ENCODE measurements around the gene EEF1E1. TPM values are rescaled to one million over a fixed set of nuclear protein-coding genes. Genes with fewer than 3 reads are reported as not detected.

The EEF1E1 gene
- total RNA-seq, 1 donor from 2014 or later: 7.8 TPM

GRCh38 chr6:8114956-8115355 lies 12.6 kb upstream of the EEF1E1 start:
- no peaks in the 10 kb centered on the region for H3K27me3 ChIP-seq (ENCODE audit: control insufficient read depth in 3 of 3, insufficient read depth in 3 of 3, low read length in 3 of 3)
- H3K27ac ChIP-seq (ENCODE audit: low read depth, low read length): no peak overlapping the region
- no peaks in the 10 kb centered on the region for H3K36me3 ChIP-seq (ENCODE audit: control insufficient read depth in 3 of 3, insufficient read depth in 3 of 3, low read length in 3 of 3)
- no peaks in the 10 kb centered on the region for H3K4me1 ChIP-seq (ENCODE audit: control insufficient read depth in 3 of 3, insufficient read depth in 3 of 3, low read length in 3 of 3)
- no peak overlapping the region for H3K4me3 ChIP-seq (ENCODE audit: low read length in 3 of 3)
- H3K9me3 ChIP-seq (ENCODE audit: control insufficient read depth in 3 of 3, low read length in 3 of 3): peaks cover 0 to 2% (median 0%) of the 10 kb centered on the region in 3 donors
- no peak overlapping the region for H3K9ac ChIP-seq (ENCODE audit: low read depth in 1 of 3, low read length in 3 of 3)

DNA sequence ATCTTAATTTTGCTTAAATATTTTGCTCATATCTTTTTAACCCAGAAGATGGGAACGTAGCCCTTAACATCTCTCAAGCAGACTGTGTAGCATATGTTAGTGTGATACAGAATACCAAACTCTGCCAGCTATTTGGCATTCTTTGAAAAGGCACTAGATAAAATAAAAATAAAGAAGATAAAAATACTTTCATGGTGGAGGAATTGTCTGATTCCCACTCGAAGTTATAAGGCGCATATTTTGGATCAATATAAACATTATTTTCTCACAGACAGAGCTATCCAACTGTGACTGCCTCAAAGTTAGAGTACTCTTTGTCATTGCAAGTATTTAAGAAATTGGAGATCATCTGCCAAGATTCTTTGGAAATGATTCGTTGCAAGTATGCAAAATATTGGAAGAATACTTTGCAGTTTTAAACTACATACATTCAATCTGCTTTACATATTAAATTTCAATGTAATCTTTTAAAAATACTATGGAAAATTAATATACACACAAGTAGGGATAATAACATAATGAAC lies 10.8 kb upstream of the EEF1E1 start:
- no peak overlapping the region for H3K4me3 ChIP-seq (ENCODE audit: low read length in 3 of 3)

DNA sequence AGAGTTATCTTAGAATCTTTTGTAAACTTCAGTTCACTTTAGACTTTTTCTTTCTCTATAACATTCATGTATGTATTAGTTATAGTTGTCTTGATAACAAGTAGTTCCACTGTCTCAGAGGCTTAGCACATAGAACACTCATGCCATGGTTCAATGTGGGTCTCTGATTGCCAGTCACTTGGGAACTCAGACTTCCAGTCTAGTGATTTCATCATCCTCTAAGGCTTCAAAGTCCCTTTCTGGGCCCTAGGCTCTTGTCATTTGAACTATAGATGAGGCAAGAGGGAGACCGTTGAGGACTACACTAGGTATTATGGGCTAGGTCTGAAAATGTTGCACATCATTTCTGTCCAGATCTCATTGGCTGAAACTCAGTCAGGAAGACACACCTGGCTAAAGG lies 8.4 kb upstream of the EEF1E1 start:
- H3K36me3 ChIP-seq (ENCODE audit: control insufficient read depth in 3 of 3, insufficient read depth in 3 of 3, low read length in 3 of 3): no peaks in the 10 kb centered on the region
- H3K9ac ChIP-seq (ENCODE audit: low read depth in 1 of 3, low read length in 3 of 3): no peak overlapping the region
- H3K27me3 ChIP-seq (ENCODE audit: control insufficient read depth in 3 of 3, insufficient read depth in 3 of 3, low read length in 3 of 3): peaks cover 0 to 8% (median 2%) of the 10 kb centered on the region in 3 donors
- H3K9me3 ChIP-seq (ENCODE audit: control insufficient read depth in 3 of 3, low read length in 3 of 3): peaks cover 0 to 2% (median 0%) of the 10 kb centered on the region in 3 donors
- no peaks in the 10 kb centered on the region for H3K4me1 ChIP-seq (ENCODE audit: control insufficient read depth in 3 of 3, insufficient read depth in 3 of 3, low read length in 3 of 3)
- no peak overlapping the region for H3K4me3 ChIP-seq (ENCODE audit: low read length in 3 of 3)
- H3K27ac ChIP-seq (ENCODE audit: low read depth, low read length): no peak overlapping the region

More for the DNA sequence above, 10.8 kb upstream of the EEF1E1 start:
- Histone ChIP-seq H3K4me1 (ENCODE audit: control insufficient read depth in 3 of 3, insufficient read depth in 3 of 3, low read length in 3 of 3) (no peaks in the 10 kb centered on the region), H3K36me3 (ENCODE audit: control insufficient read depth in 3 of 3, insufficient read depth in 3 of 3, low read length in 3 of 3) (no peaks in the 10 kb centered on the region), H3K27me3 (ENCODE audit: control insufficient read depth in 3 of 3, insufficient read depth in 3 of 3, low read length in 3 of 3) (peaks cover 0 to 6% (median 0%) of the 10 kb centered on the region in 3 donors), H3K27ac (ENCODE audit: low read depth, low read length) (no peak overlapping the region), H3K9ac (ENCODE audit: low read depth in 1 of 3, low read length in 3 of 3) (no peak overlapping the region), H3K9me3 (ENCODE audit: control insufficient read depth in 3 of 3, low read length in 3 of 3) (peaks cover 0 to 2% (median 0%) of the 10 kb centered on the region in 3 donors)

DNA sequence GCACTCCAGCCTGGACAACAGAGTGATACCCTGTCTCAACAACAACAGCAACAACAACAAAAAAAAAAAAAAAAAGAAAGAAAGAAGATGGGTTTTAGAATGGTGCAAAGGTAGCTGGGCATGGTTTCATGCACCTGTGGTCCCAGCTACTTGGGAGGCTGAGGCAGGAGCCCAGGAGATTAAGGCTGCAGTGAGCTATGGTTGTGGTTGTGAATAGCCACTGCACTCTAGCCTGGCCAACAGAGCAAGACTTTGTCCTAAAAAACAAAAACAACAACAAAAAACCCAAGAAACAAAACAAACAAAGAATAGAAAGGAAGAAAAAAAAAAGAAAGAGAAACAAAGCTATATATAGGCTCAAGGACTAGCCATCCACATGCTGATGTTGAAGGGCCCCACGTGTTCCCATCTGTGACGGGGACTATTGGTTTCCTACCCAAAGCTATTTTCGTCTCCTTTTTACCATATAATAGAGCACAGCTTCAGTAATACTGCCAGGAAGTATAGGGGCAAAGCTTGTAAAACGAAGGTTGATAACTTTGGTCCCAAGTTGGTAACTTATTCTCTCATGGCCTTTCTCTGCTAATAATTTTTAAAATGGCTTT lies 7.9 kb upstream of the EEF1E1 start:
- Histone ChIP-seq H3K4me1 (ENCODE audit: control insufficient read depth in 3 of 3, insufficient read depth in 3 of 3, low read length in 3 of 3) (no peaks in the 10 kb centered on the region), H3K27me3 (ENCODE audit: control insufficient read depth in 3 of 3, insufficient read depth in 3 of 3, low read length in 3 of 3) (peaks cover 0 to 8% (median 2%) of the 10 kb centered on the region in 3 donors)

DNA sequence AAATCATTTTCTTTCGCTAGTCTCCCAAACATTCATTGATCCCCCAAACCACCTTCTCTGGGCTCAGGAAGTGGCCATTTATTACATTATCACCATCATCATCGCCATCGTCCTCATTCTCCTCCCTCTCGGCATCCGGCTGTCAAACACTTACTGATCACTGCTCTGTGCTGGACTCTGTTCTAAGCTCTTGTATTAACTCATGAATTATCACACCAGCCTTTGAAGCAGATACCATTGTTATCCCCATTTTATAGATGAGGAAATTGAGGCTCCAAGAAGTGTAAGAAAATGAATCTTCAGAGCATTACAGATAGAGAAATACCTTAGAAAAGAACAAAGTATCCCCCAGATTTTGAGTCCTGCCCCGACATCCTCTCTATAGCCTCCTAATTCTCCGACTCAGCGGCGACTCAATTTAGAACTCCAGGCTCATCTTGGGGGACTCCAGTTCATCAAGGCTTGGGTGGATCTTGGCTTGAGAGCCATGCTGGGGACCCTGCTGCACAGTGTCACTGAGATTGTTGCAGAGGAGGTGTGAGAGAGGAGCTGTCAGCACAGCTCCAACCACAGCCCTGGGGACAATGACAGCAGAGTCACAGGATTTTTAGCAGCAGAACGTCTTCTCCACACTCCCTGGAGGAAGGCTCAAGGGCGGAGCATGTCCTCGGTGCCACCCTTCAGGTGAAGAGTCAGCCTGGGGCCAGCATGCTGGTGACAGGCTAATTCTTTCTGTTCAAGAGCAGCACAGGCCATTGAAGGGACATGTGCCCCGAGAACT lies 6.6 kb upstream of the EEF1E1 start:
- no peaks in the 10 kb centered on the region for H3K9me3 ChIP-seq (ENCODE audit: control insufficient read depth in 3 of 3, low read length in 3 of 3)
- H3K36me3 ChIP-seq (ENCODE audit: control insufficient read depth in 3 of 3, insufficient read depth in 3 of 3, low read length in 3 of 3): no peaks in the 10 kb centered on the region
- no peak overlapping the region for H3K4me3 ChIP-seq (ENCODE audit: low read length in 3 of 3)
- no peak overlapping the region for H3K9ac ChIP-seq (ENCODE audit: low read depth in 1 of 3, low read length in 3 of 3)
- H3K4me1 ChIP-seq (ENCODE audit: control insufficient read depth in 3 of 3, insufficient read depth in 3 of 3, low read length in 3 of 3): no peaks in the 10 kb centered on the region
- no peak overlapping the region for H3K27ac ChIP-seq (ENCODE audit: low read depth, low read length)
- H3K27me3 ChIP-seq (ENCODE audit: control insufficient read depth in 3 of 3, insufficient read depth in 3 of 3, low read length in 3 of 3): peaks cover 0 to 8% (median 2%) of the 10 kb centered on the region in 3 donors

More for the DNA sequence above, 7.9 kb upstream of the EEF1E1 start:
- Histone ChIP-seq H3K27ac (ENCODE audit: low read depth, low read length) (no peak overlapping the region), H3K36me3 (ENCODE audit: control insufficient read depth in 3 of 3, insufficient read depth in 3 of 3, low read length in 3 of 3) (no peaks in the 10 kb centered on the region), H3K9me3 (ENCODE audit: control insufficient read depth in 3 of 3, low read length in 3 of 3) (no peaks in the 10 kb centered on the region), H3K4me3 (ENCODE audit: low read length in 3 of 3) (no peak overlapping the region), H3K9ac (ENCODE audit: low read depth in 1 of 3, low read length in 3 of 3) (no peak overlapping the region)

DNA sequence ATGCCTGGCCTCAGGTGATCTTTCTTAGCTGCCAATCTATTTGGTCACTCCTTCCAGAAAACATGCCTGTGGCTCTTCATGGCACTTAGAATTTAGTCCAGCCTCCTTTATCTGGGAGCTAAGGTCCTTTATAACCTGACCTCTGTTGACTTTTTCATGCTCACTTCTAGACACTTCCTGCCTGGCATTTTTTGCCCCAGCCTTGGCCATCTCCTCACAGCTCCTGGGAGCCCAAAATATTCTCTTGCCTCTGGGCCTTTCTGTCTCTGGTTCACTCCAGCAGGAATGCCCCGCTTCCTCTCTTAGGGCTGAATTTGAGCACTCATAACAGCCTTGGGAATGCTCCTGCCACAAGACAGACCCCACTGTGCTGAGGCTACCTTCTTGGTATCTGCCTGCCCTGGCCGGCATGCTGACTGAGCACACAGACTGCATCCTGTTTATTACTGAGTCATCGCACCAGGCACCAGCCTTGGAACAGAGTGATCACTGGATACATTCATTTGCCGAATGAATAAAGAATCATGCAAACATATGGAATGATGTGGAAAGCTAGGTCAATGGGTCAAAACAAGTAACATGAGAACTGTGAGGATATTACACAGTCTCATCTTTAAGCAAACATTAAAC lies 5.8 kb upstream of the EEF1E1 start:
- H3K27ac ChIP-seq (ENCODE audit: low read depth, low read length): no peak overlapping the region
- peaks cover 0 to 8% (median 2%) of the 10 kb centered on the region in 3 donors for H3K27me3 ChIP-seq (ENCODE audit: control insufficient read depth in 3 of 3, insufficient read depth in 3 of 3, low read length in 3 of 3)
- no peaks in the 10 kb centered on the region for H3K4me1 ChIP-seq (ENCODE audit: control insufficient read depth in 3 of 3, insufficient read depth in 3 of 3, low read length in 3 of 3)
- no peaks in the 10 kb centered on the region for H3K9me3 ChIP-seq (ENCODE audit: control insufficient read depth in 3 of 3, low read length in 3 of 3)
- no peaks in the 10 kb centered on the region for H3K36me3 ChIP-seq (ENCODE audit: control insufficient read depth in 3 of 3, insufficient read depth in 3 of 3, low read length in 3 of 3)
- no peak overlapping the region for H3K9ac ChIP-seq (ENCODE audit: low read depth in 1 of 3, low read length in 3 of 3)
- H3K4me3 ChIP-seq (ENCODE audit: low read length in 3 of 3): no peak overlapping the region

- H3K9ac ChIP-seq (ENCODE audit: low read depth in 1 of 3, low read length in 3 of 3): no peak overlapping the region
- H3K27me3 ChIP-seq (ENCODE audit: control insufficient read depth in 3 of 3, insufficient read depth in 3 of 3, low read length in 3 of 3): peaks cover 0 to 8% (median 2%) of the 10 kb centered on the region in 3 donors
- peaks cover 7 to 8% (median 7%) of the 10 kb centered on the region in 3 donors for H3K4me1 ChIP-seq (ENCODE audit: control insufficient read depth in 3 of 3, insufficient read depth in 3 of 3, low read length in 3 of 3)
- H3K27ac ChIP-seq (ENCODE audit: low read depth, low read length): no peak overlapping the region
- no peak overlapping the region for H3K4me3 ChIP-seq (ENCODE audit: low read length in 3 of 3)
- no peaks in the 10 kb centered on the region for H3K36me3 ChIP-seq (ENCODE audit: control insufficient read depth in 3 of 3, insufficient read depth in 3 of 3, low read length in 3 of 3)
- H3K9me3 ChIP-seq (ENCODE audit: control insufficient read depth in 3 of 3, low read length in 3 of 3): no peaks in the 10 kb centered on the region
Observed at GRCh38 chr6:8105791-8106190, 3.4 kb upstream of the EEF1E1 start.

- no peaks in the 10 kb centered on the region for H3K9me3 ChIP-seq (ENCODE audit: control insufficient read depth in 3 of 3, low read length in 3 of 3)
- no peak overlapping the region for H3K4me3 ChIP-seq (ENCODE audit: low read length in 3 of 3)
- no peaks in the 10 kb centered on the region for H3K36me3 ChIP-seq (ENCODE audit: control insufficient read depth in 3 of 3, insufficient read depth in 3 of 3, low read length in 3 of 3)
- peaks cover 0 to 4% (median 2%) of the 10 kb centered on the region in 3 donors for H3K27me3 ChIP-seq (ENCODE audit: control insufficient read depth in 3 of 3, insufficient read depth in 3 of 3, low read length in 3 of 3)
- peaks cover 7 to 8% (median 7%) of the 10 kb centered on the region in 3 donors for H3K4me1 ChIP-seq (ENCODE audit: control insufficient read depth in 3 of 3, insufficient read depth in 3 of 3, low read length in 3 of 3)
- no peak overlapping the region for H3K27ac ChIP-seq (ENCODE audit: low read depth, low read length)
- no peak overlapping the region for H3K9ac ChIP-seq (ENCODE audit: low read depth in 1 of 3, low read length in 3 of 3)
Observed at GRCh38 chr6:8103726-8104125, 1.4 kb upstream of the EEF1E1 start.

- Histone ChIP-seq H3K4me1 (ENCODE audit: control insufficient read depth in 3 of 3, insufficient read depth in 3 of 3, low read length in 3 of 3) (peaks cover 7 to 8% (median 7%) of the 10 kb centered on the region in 3 donors), H3K36me3 (ENCODE audit: control insufficient read depth in 3 of 3, insufficient read depth in 3 of 3, low read length in 3 of 3) (peaks cover 0 to 14% (median 7%) of the 10 kb centered on the region in 3 donors), H3K27ac (ENCODE audit: low read depth, low read length) (no peak overlapping the region), H3K9ac (ENCODE audit: low read depth in 1 of 3, low read length in 3 of 3) (no peak overlapping the region), H3K27me3 (ENCODE audit: control insufficient read depth in 3 of 3, insufficient read depth in 3 of 3, low read length in 3 of 3) (no peaks in the 10 kb centered on the region), H3K4me3 (ENCODE audit: low read length in 3 of 3) (no peak overlapping the region), H3K9me3 (ENCODE audit: control insufficient read depth in 3 of 3, low read length in 3 of 3) (no peaks in the 10 kb centered on the region)
Observed at GRCh38 chr6:8100159-8100854, 2.0 kb downstream of the EEF1E1 start.
